GM21526 (cell line): ENCODE data around the gene LRRC8D.

ENCODE experiments used
- ATAC-seq: cut with Tn5 transposase; IDR thresholded peaks from one replicate; pipeline ENCODE4 v1.9.1; 2021; ENCODE audit warnings: moderate library complexity; ENCODE audit not compliant: unreplicated experiment, low FRiP score

The LRRC8D gene

GRCh38 chr1:89865498-89866382, 44.9 kb downstream of the LRRC8D start:
- ATAC-seq: no peak

GRCh38 chr1:89866568-89866967, 45.7 kb downstream of the LRRC8D start:
- ATAC-seq: no peak

DNA sequence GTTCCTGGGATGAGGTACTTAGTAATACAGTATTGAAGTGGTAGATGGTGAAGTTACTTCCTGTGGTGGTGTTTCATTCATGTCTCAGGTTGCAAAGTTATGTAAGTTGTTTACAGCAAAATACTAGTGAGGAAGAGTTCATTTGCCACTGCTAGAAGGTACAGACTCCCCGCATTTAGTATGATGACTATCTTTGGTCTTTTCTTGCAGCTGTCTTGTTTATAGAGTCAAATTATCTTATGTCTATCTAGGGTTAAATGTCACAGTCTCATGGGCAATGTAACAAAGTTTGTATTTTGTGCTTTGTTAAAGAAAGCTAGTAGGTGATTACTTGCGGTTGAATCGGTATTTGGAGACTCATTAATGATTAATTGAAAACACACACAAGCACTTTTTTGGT, 50.2 kb downstream of the LRRC8D start:
- no peak for ATAC-seq

DNA sequence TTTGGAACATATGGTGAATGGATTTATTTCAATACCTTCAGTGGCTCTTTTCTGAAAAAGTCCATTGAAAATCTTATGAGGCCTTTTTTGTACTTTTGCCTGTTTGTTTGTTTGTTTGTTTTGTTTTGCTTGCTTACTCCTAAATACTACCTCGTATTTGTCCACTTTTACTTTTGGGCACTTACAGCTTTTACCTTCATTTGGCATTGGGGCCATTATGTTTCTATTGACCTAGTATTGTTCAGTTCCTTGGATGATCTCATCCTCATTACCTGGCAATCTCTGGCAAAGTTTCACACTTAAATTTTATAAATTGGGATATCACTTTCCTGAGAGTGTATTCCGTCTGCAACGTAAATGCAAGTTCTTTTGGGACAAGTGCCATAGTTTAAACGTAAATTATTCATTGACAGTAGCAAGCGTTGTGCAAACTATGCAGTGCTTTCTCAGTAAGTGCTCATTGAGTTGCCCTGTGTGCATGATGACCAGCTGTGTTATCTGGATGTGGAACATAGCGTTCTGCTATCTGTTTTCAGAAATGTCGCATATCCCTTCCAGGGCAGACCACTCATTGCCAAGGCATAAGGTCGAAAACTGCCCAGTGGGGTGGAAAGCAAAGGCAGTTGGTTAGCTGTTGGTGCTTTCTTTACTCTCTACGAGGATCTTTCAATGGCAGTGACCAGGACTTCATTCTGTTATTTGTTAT, 51.1 kb downstream of the LRRC8D start:
- ATAC-seq: no peak

DNA sequence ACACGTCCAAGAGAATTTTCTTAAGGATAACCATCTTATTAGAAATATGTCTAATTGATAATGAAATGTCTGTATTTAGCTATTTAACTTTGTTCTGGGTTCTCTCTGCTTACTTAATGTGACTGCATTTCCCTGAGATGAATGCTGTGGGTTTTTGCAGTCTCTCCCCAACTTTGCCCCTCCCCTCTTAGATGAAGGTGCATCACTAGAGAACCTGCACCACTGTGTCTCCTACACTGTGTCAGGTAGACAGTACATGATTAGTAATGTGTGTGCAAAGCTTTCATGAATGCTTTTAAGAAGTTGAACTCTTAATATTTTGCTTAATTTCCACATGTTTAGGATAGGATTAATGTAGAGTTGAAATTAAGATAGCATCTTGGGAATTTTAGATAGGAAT, 51.7 kb downstream of the LRRC8D start:
- no peak for ATAC-seq

GRCh38 chr1:89873288-89873687, 52.5 kb downstream of the LRRC8D start:
- no peak for ATAC-seq

- ATAC-seq: no peak
Measured at GRCh38 chr1:89873770-89874169, 52.9 kb downstream of the LRRC8D start.

- no peak for ATAC-seq
Measured at GRCh38 chr1:89876463-89876862, 55.6 kb downstream of the LRRC8D start.

DNA sequence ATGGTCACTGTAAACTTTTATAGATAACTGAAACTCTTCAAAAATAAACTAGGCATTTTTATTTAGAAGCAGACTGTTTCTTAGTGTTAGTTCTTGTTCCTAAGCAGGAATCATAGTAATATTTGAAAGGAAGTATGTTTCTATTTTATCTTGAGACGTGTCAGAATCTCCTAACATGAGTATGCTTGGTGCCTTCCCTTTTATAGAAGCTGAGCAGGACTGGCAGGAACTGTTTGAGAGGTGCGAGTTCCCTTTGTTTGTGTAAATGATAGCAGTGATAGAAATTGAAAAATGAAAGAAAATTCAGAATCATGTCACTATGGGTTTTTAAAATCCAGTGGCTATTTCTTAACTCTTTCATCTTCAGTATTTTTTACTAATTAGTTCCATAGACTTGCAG, 56.9 kb downstream of the LRRC8D start:
- no peak for ATAC-seq

DNA sequence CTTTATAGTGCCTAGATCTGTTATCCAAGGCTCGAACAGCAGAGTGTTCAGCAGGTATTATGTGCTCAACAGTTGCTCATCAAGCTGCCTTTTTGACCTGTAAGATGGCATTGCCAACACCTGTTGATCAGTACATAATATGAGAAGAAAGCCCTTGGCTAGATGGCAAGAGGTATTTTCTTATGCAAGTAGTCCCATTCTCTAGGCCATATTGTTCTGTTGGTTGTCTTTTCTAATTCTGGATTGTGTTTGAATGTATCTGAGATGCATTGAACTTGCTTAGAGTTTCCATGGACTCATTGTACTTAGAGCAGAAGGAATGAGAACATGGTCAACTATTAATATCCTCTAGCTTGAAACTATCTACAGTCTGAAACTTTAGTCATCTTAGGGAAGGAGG, 57.4 kb downstream of the LRRC8D start:
- no peak for ATAC-seq

DNA sequence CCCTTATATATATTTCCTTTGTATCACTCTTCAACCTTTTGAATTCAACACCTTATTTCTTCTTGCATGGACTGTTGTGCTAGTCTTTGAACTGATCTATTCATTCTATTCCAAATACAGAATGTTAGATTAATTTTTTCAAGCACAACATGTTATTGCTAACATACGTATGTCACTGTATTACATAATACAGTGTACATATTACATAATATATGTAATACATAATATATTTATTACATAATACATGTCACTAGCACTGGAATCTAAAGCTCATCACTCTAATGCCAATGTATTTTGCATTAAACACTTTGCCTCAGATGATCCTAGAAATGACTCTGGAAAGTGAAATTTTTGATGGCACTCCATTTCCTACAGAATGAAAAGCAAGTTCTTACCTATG, 59.8 kb downstream of the LRRC8D start:
- no peak for ATAC-seq

- ATAC-seq: no peak
Measured at GRCh38 chr1:89881415-89882058, 60.7 kb downstream of the LRRC8D start.

DNA sequence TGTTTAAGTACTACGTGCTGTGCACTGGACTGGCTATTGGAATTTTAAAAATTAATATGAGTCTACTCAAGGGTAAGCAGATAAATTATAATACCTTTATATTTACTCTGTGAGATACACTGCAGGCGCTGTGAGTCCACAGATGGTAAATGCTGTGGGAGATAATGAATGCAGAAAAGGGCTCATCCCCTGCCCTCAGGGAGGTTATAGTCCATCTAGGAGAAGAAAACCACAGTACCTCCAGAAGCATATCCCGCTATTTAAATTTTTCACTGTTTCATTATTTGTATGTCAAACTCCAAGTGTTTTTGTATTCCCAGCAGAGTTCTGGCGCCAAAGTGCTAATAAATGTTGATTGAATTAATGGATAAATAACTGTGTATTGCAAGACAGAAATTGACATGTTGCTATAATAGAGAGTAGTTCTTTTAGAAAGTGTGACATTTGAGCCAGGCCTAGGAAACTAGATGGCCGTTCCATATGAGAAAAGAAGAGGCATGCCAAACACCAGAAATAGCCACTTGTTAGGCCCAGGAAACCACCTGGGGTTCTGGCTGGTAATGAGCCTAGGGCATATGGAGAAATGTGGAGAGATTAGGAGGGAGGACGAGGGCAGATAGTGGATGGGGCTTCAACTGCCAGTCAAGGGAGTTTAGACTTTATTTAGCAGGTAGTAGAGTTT, 61.7 kb downstream of the LRRC8D start:
- no peak for ATAC-seq

DNA sequence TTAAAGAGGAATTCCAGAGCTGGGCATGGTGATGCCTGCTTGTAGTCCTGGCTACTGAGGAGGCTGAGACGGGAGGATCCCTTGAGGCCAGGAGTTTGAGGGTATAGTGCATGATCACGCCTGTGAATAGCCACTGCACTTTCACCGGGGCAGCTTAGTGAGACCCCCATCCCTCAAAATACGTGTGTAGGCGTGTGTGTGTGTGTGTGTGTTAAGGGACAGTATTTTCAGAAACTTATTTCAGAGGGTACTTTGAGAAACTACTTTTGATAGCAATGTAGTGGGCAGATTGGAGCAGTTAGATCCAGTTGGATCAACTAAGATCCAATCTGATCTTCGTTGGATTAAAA, 62.2 kb downstream of the LRRC8D start:
- ATAC-seq: no peak

DNA sequence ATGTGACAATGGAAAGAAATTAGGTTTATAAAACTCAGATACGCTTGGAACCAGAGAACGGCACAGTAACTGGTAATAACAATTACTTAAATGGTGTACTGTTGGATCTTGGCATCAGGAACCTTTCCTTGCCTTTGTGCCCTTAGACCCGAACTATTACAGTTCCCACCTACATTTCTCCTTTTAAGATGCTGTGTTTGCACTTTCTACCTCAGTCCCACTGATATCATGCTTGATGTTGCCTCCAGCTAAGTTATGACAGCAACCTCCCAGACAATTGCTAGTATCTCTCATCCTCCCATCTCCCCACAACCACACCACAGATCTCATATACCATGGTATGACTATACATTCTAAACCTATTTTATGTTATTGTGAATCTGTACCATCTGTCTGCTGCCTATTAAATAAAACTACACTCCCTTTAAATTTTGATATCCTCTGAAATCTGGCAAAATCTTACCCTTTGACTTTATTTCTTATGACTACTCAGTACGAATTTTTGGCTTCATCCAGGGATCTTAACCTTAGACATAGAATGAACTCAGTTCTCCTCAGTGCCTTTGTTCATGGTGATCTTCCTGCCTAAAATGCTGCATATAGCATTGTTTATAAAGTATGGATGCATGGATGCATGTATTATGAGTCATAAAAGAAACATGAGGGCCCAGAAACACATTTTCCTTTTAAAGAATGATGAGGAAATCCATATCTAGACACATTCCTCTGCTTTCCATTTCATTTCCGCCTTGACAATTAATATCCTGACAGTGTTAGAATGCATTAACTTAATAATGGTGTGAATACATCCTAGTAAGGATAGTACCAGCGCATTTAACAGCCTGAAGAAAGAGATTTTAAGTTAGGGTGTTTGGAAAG, 64.1 kb downstream of the LRRC8D start:
- no peak for ATAC-seq

- no peak for ATAC-seq
Measured at GRCh38 chr1:89887270-89887669, 66.4 kb downstream of the LRRC8D start.

GRCh38 chr1:89887713-89888112, 66.9 kb downstream of the LRRC8D start:
- no peak for ATAC-seq

- ATAC-seq: no peak
Measured at GRCh38 chr1:89888480-89889322, 67.9 kb downstream of the LRRC8D start.

GRCh38 chr1:89889323-89889615, 68.4 kb downstream of the LRRC8D start:
- ATAC-seq: no peak
